ENCODE measurements around the gene MGLL.
A peak's percentile ranks its signal among the peaks of the same experiment; 100 is the strongest.

MGLL gene

GRCh38 chr3:127835993-127836882, 13.9 kb upstream of the MGLL start:
- no peak for DNase-seq (ENCODE audit: low spot score)

DNA sequence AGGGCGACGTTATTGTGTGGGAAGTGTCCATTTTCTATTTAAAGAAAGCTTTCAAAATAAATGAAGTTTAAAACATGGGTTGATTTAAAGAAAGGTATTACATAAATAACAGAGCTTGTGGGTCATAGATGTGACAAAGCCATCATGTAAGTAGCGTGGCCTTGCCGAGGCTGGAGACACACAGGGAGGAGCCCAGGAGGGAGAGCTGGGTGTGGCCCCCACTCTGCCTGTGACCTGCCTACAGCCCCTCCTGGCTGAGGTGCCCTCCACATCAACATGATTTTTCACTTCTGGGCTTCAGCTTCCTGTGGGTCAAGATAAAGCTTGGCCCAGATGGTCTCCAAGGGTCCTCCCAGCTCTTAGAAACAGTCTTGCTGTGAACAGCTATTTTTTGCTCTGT, 12.5 kb upstream of the MGLL start:
- DNase-seq (ENCODE audit: low spot score): no peak

DNA sequence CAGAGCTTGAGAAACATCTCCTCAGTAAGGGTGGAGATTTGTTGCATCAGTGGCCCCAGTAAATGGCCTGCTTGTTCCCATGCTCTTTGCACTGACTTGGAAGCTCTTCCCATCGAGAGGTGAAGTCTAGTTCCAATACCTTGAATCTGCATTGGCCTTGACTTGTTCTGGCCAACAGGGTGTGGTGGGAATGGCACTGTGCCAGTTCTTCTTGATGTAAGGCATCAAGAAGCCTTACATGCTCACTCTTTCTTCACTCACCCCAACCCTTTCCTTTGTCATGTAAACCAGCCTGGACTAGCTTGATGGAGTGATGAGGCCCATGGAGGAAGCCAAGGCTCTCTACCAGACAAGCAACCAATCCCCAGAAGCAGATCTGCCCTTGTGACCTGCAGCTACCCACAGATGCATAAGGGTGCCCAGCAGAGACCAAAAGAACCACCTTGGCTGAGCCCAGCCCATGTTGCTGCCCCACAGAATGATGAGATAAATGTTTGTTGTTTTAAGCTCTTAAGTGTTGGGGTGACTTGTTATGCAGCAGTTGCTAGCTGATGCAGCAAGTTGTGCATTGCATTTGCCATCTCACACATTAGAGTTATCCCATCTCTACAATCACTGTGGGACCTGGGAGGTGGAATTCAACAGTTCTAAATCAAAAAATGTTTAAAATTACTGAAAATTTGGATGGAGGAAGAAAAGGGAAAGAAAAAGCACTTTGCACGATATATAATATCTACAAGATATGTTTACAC, 11.1 kb upstream of the MGLL start:
- no peak for DNase-seq (ENCODE audit: low spot score)

- no peak for DNase-seq (ENCODE audit: low spot score)
These were observed 9.4 kb upstream of the MGLL start for GRCh38 chr3:127831723-127832172.

- DNase-seq (ENCODE audit: low spot score): no peak
These were observed 7.2 kb upstream of the MGLL start for GRCh38 chr3:127829537-127829936.

- DNase-seq (ENCODE audit: low spot score): no peak
These were observed 5.5 kb upstream of the MGLL start for GRCh38 chr3:127827808-127828207.

DNA sequence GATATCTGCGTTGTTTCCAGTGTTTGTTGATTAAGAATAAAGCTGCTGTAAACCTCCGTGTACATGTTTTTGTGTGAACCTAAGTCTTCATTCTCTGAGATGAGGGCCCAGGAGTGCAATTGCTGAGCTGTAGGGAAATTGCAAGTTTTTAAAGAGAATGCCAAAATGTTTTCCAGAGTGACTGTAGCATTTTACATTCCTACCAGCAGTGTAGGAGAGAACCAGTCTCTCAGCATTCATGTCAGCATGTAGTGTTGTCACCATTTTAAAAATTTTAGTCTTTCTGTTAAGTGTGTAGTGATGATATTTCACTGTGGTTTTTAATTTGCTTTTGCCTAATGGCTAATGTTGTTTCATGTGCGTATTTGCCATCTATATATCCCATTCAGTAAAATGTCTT, 3.4 kb upstream of the MGLL start:
- no peak for DNase-seq (ENCODE audit: low spot score)

GRCh38 chr3:127824151-127824825, 2.0 kb upstream of the MGLL start:
- DNase-seq (ENCODE audit: low spot score): no peak

DNA sequence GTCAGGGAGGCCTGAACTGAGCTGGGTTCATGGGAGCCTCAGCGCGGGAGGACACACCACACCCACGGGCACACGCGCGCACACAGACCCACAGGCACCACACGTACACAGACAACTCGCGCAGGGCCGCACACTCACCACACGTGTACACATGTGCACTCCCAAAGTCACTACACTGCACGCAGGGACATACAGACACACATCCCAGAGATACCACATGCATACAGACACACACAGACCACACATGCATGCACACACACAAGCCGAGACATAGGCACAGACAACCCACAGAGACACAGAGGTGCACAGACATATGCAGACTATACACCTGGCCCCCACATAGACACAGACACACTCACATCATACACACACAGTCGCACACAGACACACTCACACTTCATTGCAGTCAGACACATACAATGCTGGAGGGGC, 1.1 kb upstream of the MGLL start:
- peak; percentile 51 for DNase-seq (ENCODE audit: low spot score)

DNA sequence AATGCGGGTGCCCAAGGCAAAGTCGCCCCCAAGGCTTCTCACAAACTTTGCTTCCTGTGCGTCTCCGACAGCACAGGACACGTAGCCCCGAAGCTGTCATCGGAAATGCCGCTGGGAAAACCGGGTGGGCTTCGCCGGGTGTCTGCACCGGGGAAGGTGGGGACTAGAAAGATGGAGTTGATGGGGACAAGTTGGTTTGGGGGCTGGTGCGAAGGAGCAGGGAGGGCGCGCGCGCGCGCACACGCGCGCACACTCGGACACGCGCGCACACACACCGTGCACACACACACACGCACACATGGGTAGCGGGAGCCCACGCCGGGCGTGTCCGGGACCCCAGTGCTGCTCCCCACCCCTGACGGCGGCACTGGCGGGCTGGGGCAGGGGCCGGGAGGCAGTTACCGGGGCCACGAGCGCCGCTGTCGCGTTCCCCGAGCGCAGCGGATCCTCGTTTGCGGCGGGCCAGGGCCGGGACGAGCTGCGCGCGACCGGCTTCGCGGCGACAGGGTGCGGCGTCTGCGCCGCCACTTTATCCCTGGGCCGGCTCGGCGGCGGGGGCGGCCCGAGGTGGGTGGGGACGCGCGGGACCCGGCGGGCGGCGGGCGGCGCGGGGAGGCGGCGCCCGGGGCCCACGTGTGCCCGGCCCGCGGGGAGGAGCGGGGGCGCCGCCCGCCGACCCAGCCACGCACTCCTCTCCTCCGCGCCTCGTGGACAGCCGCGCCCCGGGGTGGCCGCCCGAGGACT, 539 bp upstream of the MGLL start:
- no peak for DNase-seq (ENCODE audit: low spot score)

- no peak for DNase-seq (ENCODE audit: low spot score)
These were observed 921 bp downstream of the MGLL start for GRCh38 chr3:127821394-127821793.

- no peak for DNase-seq (ENCODE audit: low spot score)
These were observed 1.4 kb downstream of the MGLL start for GRCh38 chr3:127820826-127821313.

GRCh38 chr3:127820221-127820825, 2.0 kb downstream of the MGLL start:
- no peak for DNase-seq (ENCODE audit: low spot score)

DNA sequence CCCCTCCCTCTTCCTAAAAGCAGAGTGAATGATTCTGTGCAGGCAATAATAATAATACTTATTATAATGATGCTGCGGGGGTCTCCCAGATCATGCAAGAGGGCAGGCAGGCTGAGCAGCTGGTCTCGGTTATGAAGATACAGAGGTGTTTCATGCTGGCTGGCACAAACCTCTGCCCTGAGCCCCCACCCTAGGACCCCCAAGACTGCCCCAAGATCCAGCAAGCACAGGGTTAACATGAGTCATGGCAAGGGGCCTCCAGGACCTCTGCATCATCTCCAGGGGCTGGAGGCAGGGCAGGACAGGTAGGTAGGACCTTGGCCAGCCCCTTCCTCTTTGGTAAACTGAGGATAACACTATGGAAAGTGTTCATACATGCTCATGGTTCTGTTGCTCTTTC, 2.7 kb downstream of the MGLL start:
- no peak for DNase-seq (ENCODE audit: low spot score)

GRCh38 chr3:127819086-127819485, 3.2 kb downstream of the MGLL start:
- DNase-seq (ENCODE audit: low spot score): no peak

DNA sequence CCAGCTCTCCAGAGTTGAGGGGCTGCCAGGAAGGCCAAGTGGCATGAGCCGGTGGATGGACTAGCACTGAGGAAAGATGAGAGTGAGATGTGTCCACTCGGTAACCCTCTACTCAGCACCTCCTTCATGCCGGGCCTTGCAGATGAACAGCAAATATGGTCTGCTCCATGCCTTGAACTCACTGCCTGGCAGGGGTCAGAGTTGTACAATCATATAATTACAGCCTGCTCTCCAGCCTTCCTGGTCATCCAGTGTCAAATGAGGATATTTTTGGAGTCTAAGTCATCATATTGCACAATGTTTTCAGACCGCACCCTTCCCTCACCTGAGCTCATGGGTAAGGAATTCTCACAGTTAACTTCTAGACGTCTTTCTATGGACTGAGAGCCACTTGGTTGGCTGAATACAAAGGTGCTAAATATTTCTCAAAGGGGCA, 4.9 kb downstream of the MGLL start:
- no peak for DNase-seq (ENCODE audit: low spot score)

DNA sequence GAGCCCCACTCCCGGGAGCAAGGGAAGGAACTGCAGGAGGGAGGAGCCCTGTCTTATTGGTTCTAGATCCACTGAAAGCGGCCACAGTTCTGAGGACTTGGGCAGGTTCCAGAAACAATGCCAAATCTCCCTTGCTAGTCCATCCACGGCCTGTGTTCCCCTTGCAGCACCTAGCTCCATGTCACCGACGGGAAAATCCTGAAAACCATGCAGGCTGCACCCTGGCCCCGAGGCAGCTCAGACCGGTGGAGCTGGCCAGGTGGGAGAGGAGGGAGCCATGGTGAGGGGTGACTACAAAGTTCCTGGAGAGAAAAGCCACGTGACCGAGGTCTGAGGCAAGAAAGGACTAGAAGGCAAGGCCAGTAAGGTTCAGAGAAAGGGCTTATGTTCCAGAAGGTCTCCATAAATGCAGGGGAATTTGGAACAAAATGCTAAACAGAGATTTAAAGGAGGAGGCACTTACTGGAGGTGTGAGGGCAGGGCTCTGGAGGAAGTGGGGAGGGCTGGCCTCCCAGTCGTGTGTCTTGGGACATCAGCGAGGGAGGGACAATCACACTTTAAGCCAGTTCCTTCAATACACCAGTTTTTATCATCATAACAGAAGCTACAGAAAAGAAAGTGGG, 5.4 kb downstream of the MGLL start:
- DNase-seq (ENCODE audit: low spot score): no peak

DNA sequence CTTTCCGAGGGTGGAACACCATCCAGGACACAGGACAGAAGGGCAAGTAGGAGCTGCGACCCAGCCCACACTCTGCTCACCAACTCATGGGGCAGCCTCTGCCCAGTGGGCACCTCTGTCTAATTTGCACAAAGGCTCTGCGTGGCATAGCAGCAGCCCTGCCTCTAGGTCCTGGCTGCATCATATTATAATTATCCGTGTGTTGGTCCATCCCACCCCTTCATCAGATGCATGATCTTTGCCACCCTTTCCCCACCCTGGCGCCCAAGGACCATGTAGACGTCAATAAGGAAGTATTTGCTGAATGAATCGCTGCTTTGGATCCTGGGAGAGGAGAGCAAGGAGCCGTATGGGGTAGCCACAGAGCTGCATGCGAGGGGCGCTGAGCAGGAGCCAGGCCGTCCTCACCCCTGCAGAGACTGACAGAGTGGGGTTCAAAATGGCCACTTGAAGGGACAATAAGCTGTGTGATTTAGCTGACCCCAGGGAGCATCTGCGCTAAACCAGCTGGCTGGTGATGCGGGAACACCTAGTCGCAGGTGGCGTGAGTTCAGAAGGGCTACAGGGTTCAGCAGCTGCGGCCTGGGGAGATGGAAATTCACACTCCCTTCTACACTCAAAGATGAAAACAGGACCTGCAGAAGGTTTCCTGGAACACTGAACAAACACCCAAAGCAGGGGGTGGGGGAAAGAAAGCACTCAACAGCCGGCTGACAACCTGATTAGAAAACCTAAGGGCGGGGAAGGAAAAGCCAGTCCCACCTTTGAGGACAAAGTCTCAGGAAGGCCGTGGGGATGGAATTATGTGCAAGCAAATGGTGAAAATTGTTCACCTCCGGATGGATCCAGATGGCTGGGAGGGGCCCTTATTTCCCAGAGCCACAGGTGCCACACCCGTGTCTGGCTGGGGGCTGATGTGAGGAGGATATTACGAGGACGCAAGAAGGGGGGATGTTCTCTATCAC, 6.4 kb downstream of the MGLL start:
- DNase-seq (ENCODE audit: low spot score): no peak

GRCh38 chr3:127815001-127815400, 7.3 kb downstream of the MGLL start:
- DNase-seq (ENCODE audit: low spot score): no peak

Data from Ammon's horn (tissue), 1 donor.